Stimulated activated CD8-positive, alpha-beta memory T cell treated with anti-CD3 and anti-CD28 coated beads, Interleukin-7, amount 100 ng/mL, for 24 hours (primary cell): ENCODE results near the gene CPED1.
"Not testable (repeated sequence)": the region's sequence is repeated elsewhere in the genome, so short reads cannot be mapped to it uniquely, and the experiment has no call there.

Experiments used
- DNase-seq: peaks from one replicate; pipeline ENCODE4 v3.0.0-alpha.2; 2020; ENCODE audit warnings: low read depth

Gene CPED1

GRCh38 chr7:121071662-121072061 lies 83.2 kb downstream of the CPED1 start:
- DNase-seq, result no peak

GRCh38 chr7:121072826-121073225 lies 84.3 kb downstream of the CPED1 start:
- DNase-seq, result no peak

GRCh38 chr7:121073463-121074099 lies 85.1 kb downstream of the CPED1 start:
- DNase-seq, result no peak

DNA sequence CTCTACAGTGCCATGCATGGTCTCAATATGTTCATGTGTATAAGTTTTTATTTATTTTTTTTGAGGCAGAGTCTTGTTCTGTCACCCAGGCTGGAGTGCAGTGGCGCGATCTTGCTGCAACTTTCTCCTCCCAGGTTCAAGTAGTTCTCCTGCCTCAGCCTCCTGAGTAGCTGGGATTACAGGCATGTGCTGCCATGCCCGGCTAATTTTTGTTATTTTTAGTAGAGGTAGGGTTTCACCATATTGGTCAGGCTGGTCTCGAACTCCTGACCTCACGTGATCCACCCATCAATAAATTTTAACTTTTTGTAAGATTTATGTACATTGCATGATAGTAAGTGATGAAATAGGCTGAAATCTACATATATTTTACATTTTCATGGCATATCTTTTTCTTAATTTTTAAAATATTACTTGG lies 86.9 kb downstream of the CPED1 start:
- not testable (repeated sequence) for DNase-seq

GRCh38 chr7:121075952-121076349 lies 87.4 kb downstream of the CPED1 start:
- no peak for DNase-seq

GRCh38 chr7:121076350-121077164 lies 88.0 kb downstream of the CPED1 start:
- DNase-seq, result no peak

- DNase-seq, result no peak
Observed at GRCh38 chr7:121077165-121077630, 88.7 kb downstream of the CPED1 start.

- DNase-seq, result no peak
Observed at GRCh38 chr7:121078701-121079227, 90.3 kb downstream of the CPED1 start.

DNA sequence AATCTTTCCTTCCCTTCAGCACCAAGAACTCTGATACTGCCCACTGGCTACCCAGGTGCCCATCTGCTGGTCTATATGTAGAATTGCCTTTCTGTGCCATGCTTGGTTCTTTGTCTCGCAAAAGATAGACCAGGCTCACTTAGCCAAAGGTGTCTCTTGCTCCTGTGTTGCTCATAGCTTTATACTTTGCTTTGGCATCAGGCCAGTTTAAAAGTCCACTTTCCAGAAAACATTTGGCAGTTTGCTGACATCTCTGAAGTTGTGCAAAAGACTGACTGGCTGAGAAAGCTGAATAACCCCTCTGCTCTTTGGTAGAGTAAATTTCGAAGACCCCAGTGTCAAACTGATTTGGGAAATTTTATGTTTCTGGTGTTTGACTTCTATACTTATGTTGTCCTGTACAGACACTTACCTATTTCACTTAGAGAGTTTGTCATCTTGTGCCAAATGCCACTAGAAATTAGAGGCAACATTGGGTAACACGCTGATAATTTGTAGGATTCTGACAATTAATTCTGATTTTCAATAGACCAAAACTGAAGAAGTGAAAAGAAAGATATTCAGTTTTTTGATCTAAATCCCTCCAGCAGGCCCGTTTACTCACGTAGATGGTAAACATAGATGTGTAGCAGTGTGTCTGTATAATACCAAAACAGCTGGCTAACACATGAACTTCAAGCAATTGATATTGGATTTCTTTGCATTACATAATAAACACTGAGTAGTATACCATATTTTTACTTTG lies 91.1 kb downstream of the CPED1 start:
- DNase-seq, result no peak

- DNase-seq, result no peak
Observed at GRCh38 chr7:121080257-121080912, 91.9 kb downstream of the CPED1 start.

DNA sequence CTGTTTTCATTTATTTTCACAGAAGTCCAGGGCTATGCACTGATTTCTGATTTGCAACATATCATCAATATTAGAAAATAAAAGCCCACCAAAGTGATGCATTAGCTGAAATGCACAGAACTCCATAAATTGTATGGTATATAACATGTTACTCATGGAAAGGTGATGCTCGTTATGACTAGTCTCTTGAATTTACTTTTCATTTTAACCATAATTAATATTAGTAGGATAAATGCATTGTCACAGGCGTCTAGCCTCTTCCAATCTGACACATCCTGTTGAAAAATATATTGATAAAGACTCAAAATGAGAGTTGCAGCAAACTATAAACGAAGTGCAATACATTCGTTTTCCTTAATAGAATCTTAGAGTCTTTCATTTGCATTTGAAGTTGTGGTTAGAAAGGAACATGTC lies 92.4 kb downstream of the CPED1 start:
- DNase-seq, result no peak

- DNase-seq, result no peak
Observed at GRCh38 chr7:121081327-121081936, 92.9 kb downstream of the CPED1 start.

GRCh38 chr7:121082400-121083101 lies 94.0 kb downstream of the CPED1 start:
- no peak for DNase-seq

DNA sequence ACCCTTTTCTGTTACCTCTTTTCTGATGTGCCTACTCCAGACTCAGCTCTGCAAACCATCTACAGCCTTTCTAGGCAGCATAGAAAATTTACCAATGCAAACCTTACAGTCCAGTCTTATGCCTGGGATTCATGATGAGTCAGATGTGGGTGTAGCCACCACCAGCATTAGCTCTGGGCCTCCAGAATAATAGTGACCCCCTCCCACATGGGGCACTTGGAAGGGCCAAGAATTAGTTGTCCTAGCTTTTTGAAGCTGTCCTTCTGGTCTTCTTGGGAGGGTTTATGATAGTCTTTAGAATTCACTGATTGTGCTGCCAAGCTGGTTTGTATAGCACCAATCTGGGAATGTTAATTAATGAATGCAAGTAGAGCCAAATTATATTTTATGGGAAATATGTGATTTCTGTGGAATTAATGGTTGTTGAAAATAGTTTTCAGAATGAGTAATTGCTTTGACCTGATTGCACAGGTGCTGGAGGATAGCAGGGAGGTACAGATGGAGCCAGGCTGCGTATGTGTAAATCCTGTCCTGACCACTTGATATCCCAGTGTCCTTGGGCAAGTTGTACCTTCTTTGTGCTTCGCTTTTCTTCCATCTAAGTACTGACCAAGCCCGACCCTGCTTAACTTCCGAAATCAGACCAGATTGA lies 94.8 kb downstream of the CPED1 start:
- no peak for DNase-seq

DNA sequence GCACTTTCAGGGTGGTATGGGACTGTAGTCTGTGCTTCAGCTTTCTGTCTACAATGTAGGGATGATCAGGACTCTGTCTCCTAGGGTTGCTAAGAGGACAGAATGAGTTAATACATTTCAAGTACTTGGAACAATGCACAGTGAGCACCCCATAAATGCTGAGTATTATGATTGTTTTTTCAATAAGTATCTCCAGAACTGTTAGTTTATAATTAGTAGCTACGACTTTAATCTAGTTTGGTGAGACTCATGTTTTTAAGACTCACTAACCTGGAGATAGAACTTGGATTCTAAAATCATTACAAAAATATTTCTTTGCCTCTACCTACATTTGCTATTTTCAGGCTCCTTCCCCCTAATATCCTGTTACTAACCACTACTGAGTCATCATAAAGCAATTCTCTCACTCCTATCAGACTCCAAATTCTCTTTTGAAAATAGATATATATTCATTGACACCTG lies 95.3 kb downstream of the CPED1 start:
- DNase-seq, result no peak

DNA sequence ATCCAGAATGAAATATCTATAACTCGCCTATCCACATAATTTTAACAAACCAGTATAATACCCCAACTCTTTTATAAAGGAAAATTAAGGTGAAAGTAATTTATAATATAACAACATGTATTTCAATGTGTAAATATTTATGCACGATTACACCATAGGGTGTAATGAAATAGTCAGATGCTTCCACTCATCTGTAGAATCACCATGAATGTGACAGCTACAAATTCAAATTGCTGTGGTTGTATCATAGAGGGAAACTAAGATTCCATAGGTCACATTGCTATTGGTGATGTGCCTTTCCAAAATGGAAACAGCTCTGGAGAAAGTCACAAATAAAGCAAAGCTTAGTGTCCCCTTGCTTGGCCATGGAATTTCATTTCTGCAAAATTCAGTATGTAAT lies 95.7 kb downstream of the CPED1 start:
- DNase-seq, result no peak

DNA sequence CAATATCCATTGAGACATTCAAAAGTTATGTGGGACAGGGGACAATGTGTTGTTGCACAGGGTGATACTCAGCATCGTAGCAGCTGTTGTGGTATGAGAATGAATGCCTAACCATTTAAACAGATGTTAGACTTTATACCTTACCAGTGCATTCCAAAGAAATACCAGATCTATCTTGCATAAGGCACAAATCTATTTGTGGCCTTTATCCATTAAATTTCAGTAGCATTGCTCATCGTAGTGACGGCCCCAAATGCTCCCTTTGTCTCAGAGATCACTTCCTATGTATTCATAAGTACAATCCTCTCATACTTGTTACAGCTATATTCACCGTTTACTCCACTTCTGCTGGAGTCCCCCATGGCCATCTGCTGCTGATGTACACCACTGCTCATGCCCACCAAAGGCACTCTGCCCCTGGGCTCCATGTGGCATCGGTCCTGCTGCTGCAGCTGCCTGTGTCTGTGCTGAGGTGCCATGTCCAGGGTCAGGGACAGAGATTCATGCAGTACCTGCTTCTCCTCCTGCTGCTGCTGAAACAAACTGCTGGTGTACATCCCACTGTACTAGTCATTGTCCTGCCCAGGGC lies 96.3 kb downstream of the CPED1 start:
- DNase-seq, result no peak

- no peak for DNase-seq
Observed at GRCh38 chr7:121085922-121086321, 97.4 kb downstream of the CPED1 start.

- no peak for DNase-seq
Observed at GRCh38 chr7:121088870-121089269, 100.4 kb downstream of the CPED1 start.

GRCh38 chr7:121094829-121095228 lies 106.3 kb downstream of the CPED1 start:
- no peak for DNase-seq
